HepG2 (cell line): ENCODE results near the gene RPS6KB1. TPM values are rescaled to one million over a fixed set of nuclear protein-coding genes. Genes with fewer than 3 reads are reported as not detected.

Experiments used
- MAFK ChIP-seq, 2 experiments: IDR thresholded peaks in 1 of 2; conservative IDR thresholded peaks in 1 of 2; 2 replicates each; pipeline ENCODE4 v1.6.1; 2011; ENCODE audit warnings: improper control_type of control experiment in 2 of 2, low read length in 2 of 2
- NR2F6 ChIP-seq, 2 experiments: IDR thresholded peaks; 2 replicates each; pipeline ENCODE4 v1.6.1; 2016; ENCODE audit warnings: antibody characterized with exemption in 1 of 2, mild to moderate bottlenecking in 1 of 2
- PAXIP1 ChIP-seq: sonication (generic); formaldehyde crosslinking; conservative IDR thresholded peaks from 2 replicates; pipeline ENCODE4 v1.4.0; 2020; ENCODE audit warnings: mild to moderate bottlenecking, missing genetic modification reagents, moderate library complexity
- TAF1 ChIP-seq: sonication (generic); formaldehyde crosslinking; IDR thresholded peaks from 2 replicates; pipeline ENCODE4 v1.4.0; 2020; ENCODE audit warnings: missing genetic modification reagents
- TBX3 ChIP-seq: fragments of 450-650 bp; IDR thresholded peaks from 2 replicates; pipeline ENCODE4 v1.6.1; 2017; ENCODE audit warnings: antibody characterized with exemption, mild to moderate bottlenecking, inconsistent platforms, borderline replicate concordance
- ZBTB37 ChIP-seq: sonication (generic); formaldehyde crosslinking; IDR thresholded peaks from 2 replicates; pipeline ENCODE4 v1.4.0; 2020; ENCODE audit warnings: mild to moderate bottlenecking, missing genetic modification reagents
- ZNF224 ChIP-seq: sonication (generic); formaldehyde crosslinking; IDR thresholded peaks from 2 replicates; pipeline ENCODE4 v1.5.0; 2020; ENCODE audit warnings: mild to moderate bottlenecking, missing genetic modification reagents
- ZNF275 ChIP-seq: sonication (generic); formaldehyde crosslinking; IDR thresholded peaks from 2 replicates; pipeline ENCODE4 v1.8.0; 2022; ENCODE audit warnings: missing genetic modification reagents, mild to moderate bottlenecking, inconsistent platforms, borderline replicate concordance
- ZNF335 ChIP-seq: sonication (generic); formaldehyde crosslinking; IDR thresholded peaks from 2 replicates; pipeline ENCODE4 v1.4.0; 2020; ENCODE audit warnings: missing genetic modification reagents
- ZNF343 ChIP-seq: sonication (generic); formaldehyde crosslinking; IDR thresholded peaks from 2 replicates; pipeline ENCODE4 v1.4.0; 2020; ENCODE audit warnings: mild to moderate bottlenecking, missing genetic modification reagents
- ZNF574 ChIP-seq: sonication (generic); formaldehyde crosslinking; IDR thresholded peaks from 2 replicates; pipeline ENCODE4 v1.4.0; 2020; ENCODE audit warnings: missing genetic modification reagents
- ZNF75D ChIP-seq: sonication (generic); formaldehyde crosslinking; IDR thresholded peaks from 2 replicates; pipeline ENCODE4 v1.8.1; 2023; ENCODE audit warnings: missing genetic modification reagents, mild to moderate bottlenecking, borderline replicate concordance
- polyA plus RNA-seq, 8 experiments: library from polyadenylated mRNA; depleted of rRNA in 3 of 8; stranded (reverse) in 7 of 8; unstranded in 1 of 8; fragments of >200 nt; fragmentation: Illumina TruSeq in 4 of 8; extraction: Trizol in 4 of 8; gene quantifications; 2 replicates each; pipeline versions ENCODE4 v1.2.1 to v1.2.3, GENCODE V29; 2011 to 2016; ENCODE audit warnings: low read depth in 4 of 8, missing spikeins in 1 of 8, mixed read lengths in 1 of 8; ENCODE audit not compliant: insufficient read depth in 1 of 8
- total RNA-seq, 5 experiments: library from RNA; depleted of rRNA; stranded (reverse); fragments of >200 nt; fragmentation: Illumina TruSeq; extraction: Trizol; gene quantifications; 2 replicates each; pipeline ENCODE4 v1.2.3, GENCODE V29; 2016; ENCODE audit warnings: low read depth in 1 of 5

Gene RPS6KB1
- total and polyA plus RNA-seq, 2 of the 13 experiments (the other 11 are each of a cell fraction or from before 2014, with no cell fraction given) = 16.5 to 42.2 TPM

- TF ChIP-seq ZNF75D (no peak), ZNF343 (CRISPR knock-in tag) (0 out of 2 replicates have a peak, but pooled peaks have one; percentile 67), ZNF574 (CRISPR knock-in tag) (peak; percentile 99), MAFK (conservative IDR thresholded peaks at IDR 0.05 in 1 of 2, IDR thresholded peaks at IDR 0.05 in 1 of 2; ENCODE audit: low read length in 2 of 2) (peak; percentile 54 to 93; a peak in 3 of 4 replicates), ZNF224 (CRISPR knock-in tag) (no peak), TBX3 (peak; percentile 20; the same call in 1 of the 2 replicates), PAXIP1 (CRISPR knock-in tag) (peak; percentile 93), NR2F6 (IDR thresholded peaks at IDR 0.05) (peak; percentile 80), NR2F6 (CRISPR knock-in tag; IDR thresholded peaks at IDR 0.05) (peak; percentile 88), ZNF335 (CRISPR knock-in tag) (peak; percentile 90; the same call in 1 of the 2 replicates), TAF1 (peak; percentile 49; the same call in 1 of the 2 replicates), ZNF275 (CRISPR knock-in tag) (peak; percentile 60; the same call in 1 of the 2 replicates), ZBTB37 (CRISPR knock-in tag) (0 out of 2 replicates have a peak, but pooled peaks have one; percentile 63)
Measured at GRCh38 chr17:59853168-59853918, 39.6 kb upstream of the RPS6KB1 start (continued).
